ENCODE data around the gene AJAP1. TPM values are rescaled to one million over a fixed set of nuclear protein-coding genes. Genes with fewer than 3 reads are reported as not detected.

AJAP1 gene
- total RNA-seq, 1 experiment from 2014 or later: not detected

DNA sequence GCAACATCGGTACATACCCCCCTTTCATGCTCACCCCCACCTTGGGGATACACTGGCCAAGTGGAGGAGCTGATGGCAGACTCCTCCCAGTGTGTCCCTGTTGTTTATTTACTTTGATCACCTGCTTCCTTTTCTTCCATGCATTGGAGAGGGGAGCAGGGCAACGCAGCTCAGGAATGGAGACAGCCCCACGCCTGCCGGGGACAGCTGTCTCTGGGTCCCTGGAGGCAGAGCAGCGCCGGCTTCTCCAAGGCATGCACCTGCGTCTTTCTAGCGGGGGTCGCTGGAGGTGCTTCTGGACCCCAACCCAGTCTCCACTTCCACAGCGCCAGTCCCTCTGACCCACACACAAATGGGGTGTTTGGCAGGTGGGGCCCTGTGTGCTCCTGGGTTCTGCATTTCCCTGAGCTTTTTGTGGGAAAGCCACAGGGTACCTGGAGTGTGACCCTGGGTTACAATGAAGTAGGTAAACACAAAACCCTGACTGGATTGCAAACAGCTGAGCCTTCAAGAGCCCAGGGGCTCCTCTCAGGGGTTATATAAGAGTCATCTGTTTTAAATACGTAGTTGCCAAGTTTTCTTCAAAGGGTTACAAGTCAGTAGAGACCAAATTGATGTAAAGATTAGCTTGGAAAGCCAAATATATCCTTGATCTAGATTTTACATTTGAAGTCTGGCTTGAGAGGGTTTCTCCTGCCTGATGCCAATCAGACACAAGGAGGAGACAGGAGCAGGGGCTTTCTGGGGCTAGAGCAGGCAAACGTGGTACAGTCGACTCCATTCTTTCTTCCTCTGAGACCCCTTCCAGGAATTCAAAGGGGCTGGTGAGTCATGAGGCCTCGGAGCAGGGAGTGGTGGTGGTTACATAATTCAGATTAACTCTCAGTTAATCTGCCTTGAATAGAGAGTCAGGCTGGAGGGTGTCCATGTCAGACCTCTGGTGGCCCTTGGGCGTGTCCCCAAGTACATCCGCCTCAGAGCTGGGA, 4.5 kb downstream of the AJAP1 start:
- H3K4me3 ChIP-seq: no peak overlapping the region
- H3K27ac ChIP-seq: no peak overlapping the region
- no peaks in the 10 kb centered on the region for H4K20me1 ChIP-seq (ENCODE audit: insufficient read depth)
- peaks cover 8% of the 10 kb centered on the region; the same call in 1 of the 2 replicates for H3K27me3 ChIP-seq (ENCODE audit: insufficient read depth, low read depth)
- intact Hi-C loops (cut with micrococcal nuclease; ENCODE audit: unreplicated experiment): no loop called here
- no peak overlapping the region for H2AFZ ChIP-seq
- CTCF ChIA-PET: no interaction called here
- no peaks in the 10 kb centered on the region for H3K9me3 ChIP-seq (ENCODE audit: insufficient read depth, low read depth)
- no peaks in the 10 kb centered on the region for H3K79me2 ChIP-seq (ENCODE audit: low read depth)
- POLR2A ChIA-PET (ENCODE audit: unreplicated experiment): no interaction called here
- no peak overlapping the region for H3K4me2 ChIP-seq
- no TSS peak for BruUV-seq (replicated peaks)
- no peak for TF ChIP-seq EZH2 (IDR thresholded peaks at IDR 0.05; ENCODE audit: low read depth)
- TF ChIP-seq, protein P1, sequence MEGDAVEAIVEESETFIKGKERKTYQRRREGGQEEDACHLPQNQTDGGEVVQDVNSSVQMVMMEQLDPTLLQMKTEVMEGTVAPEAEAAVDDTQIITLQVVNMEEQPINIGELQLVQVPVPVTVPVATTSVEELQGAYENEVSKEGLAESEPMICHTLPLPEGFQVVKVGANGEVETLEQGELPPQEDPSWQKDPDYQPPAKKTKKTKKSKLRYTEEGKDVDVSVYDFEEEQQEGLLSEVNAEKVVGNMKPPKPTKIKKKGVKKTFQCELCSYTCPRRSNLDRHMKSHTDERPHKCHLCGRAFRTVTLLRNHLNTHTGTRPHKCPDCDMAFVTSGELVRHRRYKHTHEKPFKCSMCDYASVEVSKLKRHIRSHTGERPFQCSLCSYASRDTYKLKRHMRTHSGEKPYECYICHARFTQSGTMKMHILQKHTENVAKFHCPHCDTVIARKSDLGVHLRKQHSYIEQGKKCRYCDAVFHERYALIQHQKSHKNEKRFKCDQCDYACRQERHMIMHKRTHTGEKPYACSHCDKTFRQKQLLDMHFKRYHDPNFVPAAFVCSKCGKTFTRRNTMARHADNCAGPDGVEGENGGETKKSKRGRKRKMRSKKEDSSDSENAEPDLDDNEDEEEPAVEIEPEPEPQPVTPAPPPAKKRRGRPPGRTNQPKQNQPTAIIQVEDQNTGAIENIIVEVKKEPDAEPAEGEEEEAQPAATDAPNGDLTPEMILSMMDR (conservative IDR thresholded peaks at IDR 0.05): no peak
- H3K4me1 ChIP-seq (replicated peaks; ENCODE audit: insufficient read depth): no peaks in the 10 kb centered on the region
- no peaks in the 10 kb centered on the region for H3K36me3 ChIP-seq (ENCODE audit: low read depth)
- no peaks in the 10 kb centered on the region for H3K9me2 ChIP-seq (ENCODE audit: insufficient read depth)
- DNase-seq: no peak
- H3F3A ChIP-seq (ENCODE audit: insufficient read depth, low read depth): no peaks in the 10 kb centered on the region

- no peaks in the 10 kb centered on the region for H3K36me3 ChIP-seq (ENCODE audit: low read depth)
- peaks cover 23% of the 10 kb centered on the region; the same call in 1 of the 2 replicates for H3K27me3 ChIP-seq (ENCODE audit: insufficient read depth, low read depth)
- no peaks in the 10 kb centered on the region for H3K9me3 ChIP-seq (ENCODE audit: insufficient read depth, low read depth)
- no peak overlapping the region for H2AFZ ChIP-seq
- no peak overlapping the region for H3K4me2 ChIP-seq
- BruUV-seq (replicated peaks): no TSS peak
- no peak overlapping the region for H3K27ac ChIP-seq
- H3K4me3 ChIP-seq: no peak overlapping the region
- no peaks in the 10 kb centered on the region for H3K79me2 ChIP-seq (ENCODE audit: low read depth)
- no peaks in the 10 kb centered on the region for H3F3A ChIP-seq (ENCODE audit: insufficient read depth, low read depth)
- TF ChIP-seq, protein P1 (conservative IDR thresholded peaks at IDR 0.05): no peak
- no peak for TF ChIP-seq EZH2 (IDR thresholded peaks at IDR 0.05; ENCODE audit: low read depth)
- intact Hi-C loops (cut with micrococcal nuclease; ENCODE audit: unreplicated experiment): no loop called here
- H3K9me2 ChIP-seq (ENCODE audit: insufficient read depth): no peaks in the 10 kb centered on the region
- ChIA-PET POLR2A (ENCODE audit: unreplicated experiment) (no interaction called here), CTCF (no interaction called here)
- no peaks in the 10 kb centered on the region for H3K4me1 ChIP-seq (replicated peaks; ENCODE audit: insufficient read depth)
- H4K20me1 ChIP-seq (ENCODE audit: insufficient read depth): no peaks in the 10 kb centered on the region
- no peak for DNase-seq
Measured at GRCh38 chr1:4660917-4661594, 6.6 kb downstream of the AJAP1 start.

DNA sequence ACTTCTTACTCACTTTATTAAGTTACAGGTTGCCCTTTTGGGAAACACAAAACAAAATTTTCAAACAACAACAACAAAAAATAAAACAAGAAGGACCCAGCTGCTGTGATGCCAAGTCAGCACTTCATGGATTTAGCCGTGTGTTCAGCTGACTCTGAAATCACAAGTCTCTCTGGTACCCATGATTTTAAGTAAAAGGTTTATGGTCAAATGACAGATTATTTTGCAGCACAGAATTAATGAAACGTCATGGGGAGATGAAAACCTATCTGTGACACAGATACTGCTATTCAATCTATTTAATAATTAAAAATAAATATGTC, 7.1 kb downstream of the AJAP1 start:
- no peak overlapping the region for H3K4me2 ChIP-seq
- H2AFZ ChIP-seq: no peak overlapping the region
- H4K20me1 ChIP-seq (ENCODE audit: insufficient read depth): no peaks in the 10 kb centered on the region
- H3K36me3 ChIP-seq (ENCODE audit: low read depth): no peaks in the 10 kb centered on the region
- POLR2A ChIA-PET (ENCODE audit: unreplicated experiment): no interaction called here
- no peaks in the 10 kb centered on the region for H3K9me3 ChIP-seq (ENCODE audit: insufficient read depth, low read depth)
- no peaks in the 10 kb centered on the region for H3K4me1 ChIP-seq (replicated peaks; ENCODE audit: insufficient read depth)
- H3K79me2 ChIP-seq (ENCODE audit: low read depth): no peaks in the 10 kb centered on the region
- H3K27ac ChIP-seq: no peak overlapping the region
- no peaks in the 10 kb centered on the region for H3K9me2 ChIP-seq (ENCODE audit: insufficient read depth)
- TF ChIP-seq, protein P1 (conservative IDR thresholded peaks at IDR 0.05): no peak
- TF ChIP-seq EZH2 (IDR thresholded peaks at IDR 0.05; ENCODE audit: low read depth): no peak
- intact Hi-C loops (cut with micrococcal nuclease; ENCODE audit: unreplicated experiment): no loop called here
- no peak overlapping the region for H3K4me3 ChIP-seq
- no peaks in the 10 kb centered on the region for H3F3A ChIP-seq (ENCODE audit: insufficient read depth, low read depth)
- peaks cover 25% of the 10 kb centered on the region for H3K27me3 ChIP-seq (ENCODE audit: insufficient read depth, low read depth)
- no TSS peak for BruUV-seq (replicated peaks)
- no peak for DNase-seq
- CTCF ChIA-PET: no interaction called here
